Mucosa of descending colon (tissue), 3 donors: ENCODE results near the gene SKAP2. TPM values are rescaled to one million over a fixed set of nuclear protein-coding genes. Genes with fewer than 3 reads are reported as not detected.

Experiments used
- ATAC-seq: fragments of 200-7000 bp; cut with Tn5 transposase; one replicate; pipeline ENCODE4 v1.9.1; 2020; ENCODE audit warnings: mild to moderate bottlenecking, moderate library complexity
- DNase-seq, 3 donors: peaks; one replicate each; pipeline ENCODE4 v3.0.0-alpha.2; 2020
- H3K36me3 ChIP-seq: fragments of 200-600 bp; one replicate; pipeline ENCODE4 v1.8.0; 2021; ENCODE audit warnings: low read depth, mild to moderate bottlenecking
- H3K4me1 ChIP-seq: fragments of 200-600 bp; one replicate; pipeline ENCODE4 v1.8.0; 2021; ENCODE audit warnings: low read depth, mild to moderate bottlenecking
- H3K4me3 ChIP-seq: fragments of 200-600 bp; one replicate; pipeline ENCODE4 v1.8.0; 2021; ENCODE audit warnings: mild to moderate bottlenecking
- H3K9me3 ChIP-seq: fragments of 200-600 bp; one replicate; pipeline ENCODE4 v1.8.0; 2021; ENCODE audit warnings: mild to moderate bottlenecking
- intact Hi-C, 2 donors: fragments of 100-400 bp; cut with DNase I in 1 of 2; cut with micrococcal nuclease in 1 of 2; formaldehyde crosslinking; loops; one replicate each; pipeline versions ENCODE4 v1.11.0 to v1.11.1; 2022; cut with DNase I, micrococcal nuclease
- total RNA-seq, 3 donors: library from RNA; stranded (reverse); fragmentation: NEBNext Ultra II Directional in 2 of 3; extraction: Animal tissue kit (Norgen Biotek cat#: 25700) in 2 of 3; gene quantifications; one replicate each; pipeline versions ENCODE4 v1.2.1 to v1.2.4, GENCODE V29; 2021 to 2023
- TF ChIP-seq, protein P1 (sequence below): fragments of 200-600 bp; IDR thresholded peaks from one replicate; pipeline ENCODE4 v1.8.0; 2022; ENCODE audit warnings: antibody characterized with exemption, mild to moderate bottlenecking
- donor health status: DM: no; HTN: no; CAD: no; lungs with moderate emphysema.
- donor health status: DM: no; HTN: no; CAD: no.
- donor health status: DM: no; HTN: yes; CAD: no.

SKAP2 gene
- total RNA-seq, 3 donors from 2014 or later: 36.5 to 51.7 (median 40.3) TPM

DNA sequence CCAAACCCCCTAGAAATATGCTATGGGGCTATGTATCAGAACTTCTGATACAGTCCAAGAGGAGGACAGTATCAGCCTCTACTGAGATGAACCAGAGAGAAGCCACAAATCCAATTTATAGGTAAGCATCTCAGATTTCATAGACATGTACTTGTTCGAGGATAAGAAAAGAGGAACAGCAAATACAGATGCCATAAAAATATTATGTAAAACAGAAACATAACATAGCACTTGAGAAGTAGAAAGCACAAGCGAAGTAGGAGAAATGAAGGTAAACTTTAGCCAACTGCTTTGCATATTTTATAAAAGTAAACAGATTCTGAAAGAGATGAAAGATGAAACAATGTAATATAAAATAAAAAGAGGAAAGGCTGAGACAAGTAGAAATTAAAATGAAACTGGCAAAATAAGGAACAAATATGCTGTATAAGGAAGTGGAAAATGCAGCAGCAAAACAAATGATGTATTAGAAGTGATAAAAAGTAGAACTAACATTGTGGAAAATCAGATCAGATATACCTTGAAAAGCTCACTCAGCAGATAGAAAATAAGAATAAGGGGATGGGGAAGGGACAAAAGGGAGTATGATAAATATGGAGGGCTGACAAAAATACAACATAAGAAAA lies 135.1 kb downstream of the SKAP2 start:
- Histone ChIP-seq H3K4me3 (no peak overlapping the region), H3K4me1 (no peaks in the 10 kb centered on the region), H3K9me3 (no peaks in the 10 kb centered on the region), H3K36me3 (no peaks in the 10 kb centered on the region)
- ATAC-seq (no peak), DNase-seq (no peak)
- intact Hi-C loops: no loop called here
- TF ChIP-seq, protein P1, sequence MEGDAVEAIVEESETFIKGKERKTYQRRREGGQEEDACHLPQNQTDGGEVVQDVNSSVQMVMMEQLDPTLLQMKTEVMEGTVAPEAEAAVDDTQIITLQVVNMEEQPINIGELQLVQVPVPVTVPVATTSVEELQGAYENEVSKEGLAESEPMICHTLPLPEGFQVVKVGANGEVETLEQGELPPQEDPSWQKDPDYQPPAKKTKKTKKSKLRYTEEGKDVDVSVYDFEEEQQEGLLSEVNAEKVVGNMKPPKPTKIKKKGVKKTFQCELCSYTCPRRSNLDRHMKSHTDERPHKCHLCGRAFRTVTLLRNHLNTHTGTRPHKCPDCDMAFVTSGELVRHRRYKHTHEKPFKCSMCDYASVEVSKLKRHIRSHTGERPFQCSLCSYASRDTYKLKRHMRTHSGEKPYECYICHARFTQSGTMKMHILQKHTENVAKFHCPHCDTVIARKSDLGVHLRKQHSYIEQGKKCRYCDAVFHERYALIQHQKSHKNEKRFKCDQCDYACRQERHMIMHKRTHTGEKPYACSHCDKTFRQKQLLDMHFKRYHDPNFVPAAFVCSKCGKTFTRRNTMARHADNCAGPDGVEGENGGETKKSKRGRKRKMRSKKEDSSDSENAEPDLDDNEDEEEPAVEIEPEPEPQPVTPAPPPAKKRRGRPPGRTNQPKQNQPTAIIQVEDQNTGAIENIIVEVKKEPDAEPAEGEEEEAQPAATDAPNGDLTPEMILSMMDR: no peak

DNA sequence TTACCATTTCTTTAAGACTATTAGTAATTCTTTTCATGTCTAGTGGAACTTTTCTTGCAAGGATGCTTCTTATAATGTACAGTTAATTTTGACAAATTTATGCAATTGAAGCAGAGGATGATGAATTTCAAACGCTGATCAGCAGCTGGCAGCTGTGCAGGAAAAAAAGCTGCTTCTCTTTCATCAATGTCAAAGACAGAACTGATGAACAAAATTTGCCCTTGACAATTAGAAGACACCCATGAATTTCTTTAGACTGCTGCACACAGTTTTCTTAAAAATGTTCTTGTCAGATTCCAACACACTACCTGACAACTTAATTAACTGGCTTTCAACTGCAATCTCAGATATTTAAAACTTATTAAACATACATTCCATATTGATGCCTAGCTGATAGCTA lies 138.3 kb downstream of the SKAP2 start:
- no peaks in the 10 kb centered on the region for H3K4me1 ChIP-seq

DNA sequence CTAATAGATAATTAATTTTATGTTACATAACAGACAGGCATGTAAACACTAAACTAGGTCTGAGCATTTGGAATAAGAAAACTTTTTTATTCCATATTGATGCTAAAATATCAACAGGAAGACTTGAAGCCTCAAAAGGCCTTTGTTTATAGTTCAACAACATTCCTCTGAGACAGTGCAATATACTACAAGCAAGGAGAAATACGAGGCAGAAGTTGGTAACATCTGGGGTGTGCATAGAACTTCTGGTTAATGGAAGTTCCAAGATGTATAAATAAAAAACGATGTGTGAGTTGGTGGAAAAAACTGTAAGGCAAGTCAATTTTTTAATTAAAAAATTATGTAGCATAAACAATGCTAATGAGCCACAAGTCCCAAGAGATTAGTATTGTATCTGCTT lies 139.6 kb downstream of the SKAP2 start:
- intact Hi-C loops: no loop called here
- ATAC-seq (no peak), DNase-seq (no peak)
- H3K4me1 ChIP-seq: no peaks in the 10 kb centered on the region
- TF ChIP-seq, protein P1: no peak
- no peak overlapping the region for H3K4me3 ChIP-seq
- H3K9me3 ChIP-seq: no peaks in the 10 kb centered on the region
- no peaks in the 10 kb centered on the region for H3K36me3 ChIP-seq

More for the DNA sequence above, 138.3 kb downstream of the SKAP2 start:
- intact Hi-C loops: no loop called here
- ATAC-seq (no peak), DNase-seq (no peak)
- no peaks in the 10 kb centered on the region for H3K9me3 ChIP-seq
- TF ChIP-seq, protein P1: no peak
- no peak overlapping the region for H3K4me3 ChIP-seq
- no peaks in the 10 kb centered on the region for H3K36me3 ChIP-seq

DNA sequence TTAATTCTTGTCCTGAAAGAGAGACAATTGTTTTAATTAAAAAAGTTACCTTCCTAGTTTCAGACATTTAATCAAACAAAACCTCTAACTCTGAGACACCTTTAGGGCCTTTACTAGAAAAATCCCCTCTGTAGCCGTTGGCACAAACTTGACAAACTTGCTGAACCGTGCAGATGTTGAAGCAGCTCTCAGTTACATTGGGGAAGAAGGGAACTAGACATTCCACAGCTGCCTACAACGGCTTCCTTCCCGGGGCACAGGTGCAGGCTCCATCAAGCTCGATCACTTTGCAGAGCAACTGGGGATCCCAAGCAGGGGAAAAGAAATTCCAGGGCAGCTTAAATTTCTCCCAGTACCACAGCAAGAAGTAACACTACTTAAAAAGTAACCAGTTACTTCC lies 141.3 kb downstream of the SKAP2 start:
- intact Hi-C loops: no loop called here
- no peak for DNase-seq
- TF ChIP-seq, protein P1: no peak
- Histone ChIP-seq H3K4me1 (no peaks in the 10 kb centered on the region), H3K36me3 (no peaks in the 10 kb centered on the region), H3K4me3 (no peak overlapping the region), H3K9me3 (no peaks in the 10 kb centered on the region)
- no peak for ATAC-seq

DNA sequence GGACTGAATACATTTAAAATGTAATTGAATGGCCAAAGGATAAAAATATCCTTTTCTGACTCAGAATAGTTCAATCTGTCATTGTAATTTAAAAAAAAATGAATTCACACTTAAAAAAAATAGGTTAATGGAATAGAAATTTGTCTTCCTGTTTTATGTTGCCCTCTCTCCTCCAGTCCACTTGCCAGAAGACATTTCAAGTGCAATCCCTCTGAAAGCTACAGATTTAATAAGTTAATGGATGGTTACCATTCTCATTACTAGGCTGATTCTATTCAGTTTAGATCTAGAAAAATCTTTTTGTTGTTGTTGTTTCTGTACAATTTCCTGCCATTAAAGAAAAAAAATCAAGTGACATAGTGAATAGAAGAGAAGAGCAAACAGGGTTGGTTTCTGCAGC lies 142.9 kb downstream of the SKAP2 start:
- TF ChIP-seq, protein P1: no peak
- DNase-seq: no peak
- ATAC-seq: no peak
- Histone ChIP-seq H3K4me1 (no peaks in the 10 kb centered on the region), H3K36me3 (no peaks in the 10 kb centered on the region), H3K9me3 (no peaks in the 10 kb centered on the region), H3K4me3 (no peak overlapping the region)
- intact Hi-C loops: no loop called here

DNA sequence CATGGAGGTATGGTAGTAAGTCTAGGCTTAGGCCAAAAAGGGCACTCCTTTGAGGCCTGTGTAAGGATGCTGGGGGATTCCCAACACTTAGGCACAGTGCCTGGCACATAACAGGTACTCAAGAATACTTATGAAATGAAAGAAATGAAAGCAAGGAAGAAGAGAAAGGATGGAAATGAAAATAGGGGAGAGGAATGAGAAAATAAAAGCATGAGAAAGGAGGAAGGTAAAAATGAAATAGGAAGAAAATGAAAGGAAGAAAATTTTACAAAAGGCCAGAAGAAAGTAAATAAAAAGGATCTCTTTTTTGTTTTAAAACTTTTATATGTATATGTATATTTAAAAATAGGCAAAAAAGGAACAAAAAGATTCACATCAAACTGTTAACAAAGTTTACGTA lies 146.3 kb downstream of the SKAP2 start:
- TF ChIP-seq, protein P1: no peak
- Histone ChIP-seq H3K9me3 (no peaks in the 10 kb centered on the region), H3K4me3 (no peak overlapping the region), H3K36me3 (no peaks in the 10 kb centered on the region), H3K4me1 (no peaks in the 10 kb centered on the region)
- DNase-seq (no peak), ATAC-seq (no peak)
- intact Hi-C loops: no loop called here
